ENCODE results near the gene MUC16.

MUC16 gene

DNA sequence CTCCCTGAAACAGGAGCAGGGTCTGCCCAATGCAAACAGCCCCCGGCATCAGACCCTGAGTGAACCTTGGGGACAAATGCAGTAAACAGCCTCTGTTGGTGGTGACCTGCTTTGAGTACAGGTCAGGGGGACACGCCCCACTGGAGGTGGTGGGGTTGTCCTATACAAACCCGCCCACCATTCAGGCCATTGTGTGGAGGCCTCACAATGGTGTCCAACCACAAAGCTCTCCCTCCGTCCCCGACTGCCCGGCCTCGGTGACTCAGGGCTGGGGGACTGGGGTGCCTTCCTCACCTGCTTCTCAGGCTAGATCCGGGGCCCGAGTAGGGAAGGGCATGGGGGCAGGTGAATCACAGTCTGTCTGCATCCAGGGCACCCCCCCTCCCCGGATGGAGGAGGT is 1.5 kb downstream of the MUC16 start:
- no peak for DNase-seq

DNA sequence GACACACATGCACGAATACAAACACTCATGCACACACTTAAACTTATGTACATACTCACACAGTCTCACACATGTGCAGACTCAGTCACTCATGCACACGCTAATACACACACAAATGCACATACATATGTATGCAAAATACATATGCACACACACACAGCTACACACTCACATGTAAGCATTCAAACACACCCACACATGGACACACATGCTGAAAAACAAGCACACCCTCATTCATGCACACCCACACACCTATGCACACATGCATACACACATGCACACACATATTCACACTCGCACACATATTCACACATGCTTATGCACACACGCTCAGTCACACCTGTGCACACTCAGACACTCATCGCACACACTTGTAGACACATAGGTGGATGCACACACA is 9.3 kb downstream of the MUC16 start:
- DNase-seq = no peak

DNA sequence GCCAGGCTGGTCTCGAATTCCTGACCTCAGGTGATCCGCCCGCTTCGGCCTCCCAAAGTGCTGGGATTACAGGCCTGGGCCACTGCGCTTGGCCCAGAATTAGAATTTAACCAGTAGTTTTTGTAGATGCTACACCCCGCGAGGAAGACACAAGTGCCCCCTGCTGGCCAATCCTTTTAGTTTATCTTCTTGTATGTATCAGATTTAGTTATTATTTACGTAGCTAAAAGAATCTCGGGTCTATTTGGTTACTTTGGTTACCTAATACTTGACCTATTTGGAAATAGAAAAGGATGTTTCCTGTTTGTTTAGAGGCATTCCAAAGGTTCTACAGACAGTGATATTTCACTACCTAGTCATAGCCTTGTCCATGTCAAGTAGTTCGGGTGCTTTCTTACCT is 22.0 kb downstream of the MUC16 start:
- DNase-seq = no peak

DNA sequence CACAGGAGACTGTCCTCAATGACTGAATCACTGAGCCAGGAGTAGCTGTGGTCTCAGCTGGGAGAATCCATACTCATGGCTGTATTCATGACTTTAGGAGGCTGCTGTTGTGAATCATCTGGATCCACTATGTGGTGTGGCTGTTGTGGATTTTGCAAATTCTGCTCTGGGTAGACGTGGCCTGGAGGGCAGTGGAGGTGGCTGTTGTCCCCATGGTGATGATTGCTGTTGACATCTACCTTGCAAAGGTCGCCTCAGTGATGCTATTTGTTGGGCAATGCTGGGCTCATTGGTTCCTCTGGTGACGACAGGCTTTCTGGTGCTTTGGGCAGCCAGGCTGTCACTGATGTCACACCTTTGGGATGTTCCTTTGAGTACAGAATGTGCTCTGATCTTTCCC is 23.9 kb downstream of the MUC16 start:
- DNase-seq = no peak

DNA sequence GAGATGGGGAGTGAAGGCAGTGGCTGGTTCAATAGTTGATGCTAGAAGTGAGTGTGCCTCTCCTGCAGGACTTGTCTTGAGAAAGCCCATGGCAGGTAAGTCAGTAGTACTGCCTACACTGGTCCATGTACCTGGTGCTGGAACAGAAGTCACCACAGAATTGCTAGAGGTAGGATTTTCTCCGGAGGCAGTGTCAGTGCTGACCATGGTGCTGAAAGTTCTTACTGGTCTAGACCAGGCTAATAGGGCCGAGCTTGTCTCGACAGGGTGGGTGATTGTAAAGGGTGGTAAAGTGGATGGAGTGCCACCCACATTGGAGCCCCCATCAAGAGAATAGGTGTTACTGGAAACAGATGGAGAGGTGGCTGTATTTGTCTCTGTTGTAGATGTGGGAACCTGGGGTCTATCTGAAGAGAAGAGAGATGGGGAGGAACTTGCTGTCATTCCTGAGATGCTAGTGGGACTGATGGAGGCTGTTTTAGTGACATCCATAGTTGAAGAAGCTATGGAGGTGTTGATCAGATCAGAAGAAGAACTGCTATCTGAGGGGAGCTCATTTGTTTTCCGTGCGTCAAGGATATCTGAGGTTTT is 36.6 kb downstream of the MUC16 start:
- no peak for DNase-seq

DNA sequence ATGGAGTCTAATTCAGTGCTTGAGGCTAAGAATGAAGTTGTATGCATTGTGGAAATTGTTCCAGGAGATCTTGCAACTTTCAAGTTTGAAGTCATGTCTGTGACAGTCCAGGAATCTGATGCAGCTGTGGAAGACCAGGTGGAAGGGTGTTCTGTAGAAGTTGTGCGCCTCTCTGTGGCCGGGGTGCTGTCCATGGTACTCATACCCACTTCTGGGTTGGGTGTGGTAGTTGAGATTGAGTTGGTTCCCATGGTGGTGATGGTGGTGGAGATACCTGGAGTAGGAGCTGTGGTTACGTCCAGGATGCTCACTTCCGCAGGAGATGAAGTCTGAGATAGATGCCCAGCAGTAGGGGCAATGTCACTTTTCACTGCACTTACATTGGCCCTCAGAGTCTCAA is 44.3 kb downstream of the MUC16 start:
- no peak for DNase-seq

All from stimulated activated naive CD4-positive, alpha-beta T cell treated with Interleukin-2 at 50 U/mL for 16 hours (primary cell).